GM10847 (cell line): ENCODE results near the gene RAI1.

ENCODE experiments used
- POLR2A ChIP-seq: IDR thresholded peaks from 2 replicates; pipeline ENCODE4 v1.6.1; 2011; ENCODE audit not compliant: insufficient read length; ENCODE audit errors: extremely low read depth

The RAI1 gene

GRCh38 chr17:17783116-17783824 is 102.0 kb downstream of the RAI1 start:
- no peak for TF ChIP-seq POLR2A

DNA sequence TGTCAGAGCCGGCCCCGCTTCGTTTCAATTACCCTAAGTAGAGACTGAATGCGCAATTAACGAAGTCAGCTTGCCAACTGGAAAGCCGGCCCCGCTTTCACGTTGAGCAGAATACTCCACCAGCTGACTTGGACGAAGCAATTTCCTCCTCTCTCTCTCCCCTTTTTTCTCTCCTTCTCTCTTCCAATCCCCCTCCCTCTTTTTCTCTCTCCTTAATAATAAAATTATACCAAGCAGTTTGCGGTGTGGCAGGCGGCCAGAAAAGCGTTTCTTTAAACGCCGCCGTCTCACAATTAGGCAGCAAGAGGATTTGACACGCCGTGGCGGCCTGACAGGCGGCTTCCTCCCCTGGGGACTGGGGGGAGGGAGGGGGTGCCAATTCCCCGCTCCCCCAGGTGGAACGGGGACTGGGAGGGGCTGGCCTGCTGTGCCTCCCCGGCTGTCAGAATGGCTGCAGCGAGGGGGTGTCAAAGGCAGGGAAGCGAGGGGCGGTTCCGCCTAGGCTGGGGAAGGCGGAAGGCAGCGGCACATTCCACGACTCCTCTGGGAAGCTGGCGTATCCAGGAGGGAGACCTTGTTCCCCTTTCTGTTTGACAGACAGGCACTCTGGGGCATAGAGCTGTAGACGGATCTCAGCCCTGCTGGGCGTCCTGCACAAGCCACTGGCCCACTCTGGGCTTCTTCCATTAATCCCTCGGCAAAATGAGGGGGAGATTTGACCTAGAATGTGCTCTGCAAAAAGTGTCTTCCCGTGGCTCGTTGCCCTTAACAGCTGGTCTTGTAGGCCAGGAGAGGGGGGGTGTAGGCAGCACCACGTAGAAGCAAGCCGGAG is 102.8 kb downstream of the RAI1 start:
- no peak for TF ChIP-seq POLR2A

GRCh38 chr17:17784657-17785267 is 103.5 kb downstream of the RAI1 start:
- no peak for TF ChIP-seq POLR2A

GRCh38 chr17:17785407-17785806 is 104.1 kb downstream of the RAI1 start:
- no peak for TF ChIP-seq POLR2A

DNA sequence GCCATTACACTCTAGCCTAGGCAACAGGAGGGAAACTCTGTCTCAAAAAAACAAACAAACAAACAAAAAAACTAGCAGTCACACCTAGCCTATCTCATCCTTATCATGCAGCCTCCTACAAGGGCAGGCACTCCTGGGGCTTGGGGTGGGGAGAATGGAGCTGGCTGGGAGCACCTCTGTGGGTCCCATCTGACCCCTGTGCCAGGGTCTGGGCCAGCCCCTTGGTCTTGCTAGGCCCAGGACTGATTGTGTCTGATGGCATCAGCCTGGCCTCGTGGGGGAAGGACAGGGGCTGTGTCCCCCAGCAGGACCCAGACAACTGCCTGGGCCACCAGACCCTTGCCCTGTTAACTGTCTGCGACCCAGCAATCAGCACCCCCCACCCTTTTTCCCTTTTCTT is 105.7 kb downstream of the RAI1 start:
- no peak for TF ChIP-seq POLR2A

DNA sequence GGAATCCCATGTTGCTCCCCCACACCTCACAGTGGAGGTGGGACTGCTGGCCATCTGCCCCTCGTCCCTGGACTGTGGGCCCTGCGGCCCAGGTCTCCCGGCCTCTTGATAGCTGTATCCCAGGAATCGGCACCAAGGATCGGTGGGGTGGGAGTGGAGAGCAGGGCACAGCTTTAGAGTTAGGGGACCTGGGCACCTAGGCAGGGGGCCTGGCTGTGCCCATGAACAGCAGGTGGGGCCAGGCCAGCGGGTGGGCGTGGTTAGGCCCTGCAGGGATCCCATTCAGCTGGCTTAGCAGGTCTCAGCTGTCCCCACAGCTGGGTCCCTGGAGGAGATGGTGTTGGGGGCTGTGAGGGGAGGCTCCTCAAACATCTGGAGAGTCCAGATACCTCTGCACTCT is 106.3 kb downstream of the RAI1 start:
- no peak for TF ChIP-seq POLR2A

DNA sequence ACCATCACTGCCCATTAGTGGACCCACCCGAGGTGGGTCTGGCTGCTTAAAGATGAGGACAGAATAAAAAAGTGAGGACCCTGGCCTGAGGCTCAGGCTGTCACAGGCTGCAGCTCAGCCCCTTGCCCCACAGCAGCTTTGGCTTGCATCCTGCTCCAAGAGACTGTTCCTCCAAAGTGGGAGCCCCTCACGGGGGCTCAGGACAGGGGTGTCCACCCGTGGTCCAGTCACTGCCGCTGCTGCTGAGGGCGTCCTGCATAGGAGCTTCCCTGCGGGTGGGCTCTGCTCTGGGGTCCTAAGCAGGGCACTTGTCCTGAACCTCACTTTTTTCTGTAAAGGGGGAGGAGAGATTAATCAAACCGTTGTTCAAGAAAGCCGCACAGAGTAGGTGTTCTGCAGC is 107.7 kb downstream of the RAI1 start:
- TF ChIP-seq POLR2A, result no peak

DNA sequence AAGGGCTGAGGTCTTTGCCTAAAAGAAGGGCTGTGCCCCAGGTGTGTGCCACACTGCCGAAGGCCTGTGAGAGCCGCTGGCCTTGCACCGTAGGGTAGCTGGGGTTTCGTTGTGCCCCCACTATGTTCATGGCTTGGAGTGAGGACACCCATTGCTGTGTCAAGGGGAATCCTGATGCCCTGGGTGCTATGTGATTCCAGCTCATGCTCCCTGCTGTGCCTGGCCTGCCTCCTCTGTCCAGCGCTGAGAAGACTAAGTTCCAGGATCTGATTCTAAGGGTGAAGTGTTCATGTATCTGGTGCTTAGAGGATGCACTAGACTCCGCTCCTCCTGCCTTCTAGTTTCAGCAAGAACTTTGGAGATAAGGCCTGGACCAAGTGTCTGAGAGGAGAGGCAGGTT is 108.2 kb downstream of the RAI1 start:
- no peak for TF ChIP-seq POLR2A

DNA sequence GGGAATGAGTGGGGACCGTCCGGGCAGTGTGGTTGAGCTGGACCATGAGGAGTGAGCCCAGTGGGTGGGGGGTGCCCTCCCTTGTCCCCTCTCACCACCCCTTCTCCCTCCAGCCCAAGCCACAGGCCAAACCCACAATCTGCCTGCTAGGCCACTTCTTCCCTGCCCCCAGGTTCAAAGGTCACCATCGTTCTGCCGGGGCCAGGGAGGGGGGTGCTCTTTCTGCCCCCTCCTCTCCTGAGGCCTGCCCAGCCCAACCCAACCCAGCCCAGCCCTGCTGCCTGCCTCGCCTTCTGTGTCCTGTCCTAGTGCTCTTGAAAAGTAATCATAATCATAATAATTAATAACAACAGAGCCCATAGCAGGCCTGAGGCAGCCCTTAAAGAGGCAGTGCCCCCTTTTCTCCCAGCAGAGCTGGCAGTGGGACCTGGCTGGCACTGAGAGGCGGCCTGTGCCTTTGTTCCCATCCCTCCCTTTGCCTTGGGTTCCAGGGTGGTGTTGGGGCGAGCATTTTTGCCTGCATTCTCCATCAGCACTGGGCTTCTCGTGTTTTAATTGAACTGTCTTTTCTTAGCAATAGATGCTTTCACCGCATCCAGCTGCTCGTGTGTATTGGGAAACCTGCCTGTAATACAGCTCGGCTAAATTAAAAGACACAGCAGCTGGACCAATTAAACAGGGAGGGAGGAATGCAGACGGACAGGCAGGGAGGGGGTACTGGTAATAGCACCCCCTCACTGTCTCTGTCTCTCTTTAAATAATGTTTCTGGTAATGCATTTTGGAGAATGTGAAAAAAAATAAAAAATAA is 108.8 kb downstream of the RAI1 start:
- no peak for TF ChIP-seq POLR2A

GRCh38 chr17:17790637-17791464 is 109.6 kb downstream of the RAI1 start:
- TF ChIP-seq POLR2A, result no peak

- TF ChIP-seq POLR2A, result no peak
Observed at GRCh38 chr17:17792037-17792550, 110.8 kb downstream of the RAI1 start.

GRCh38 chr17:17792551-17793377 is 111.5 kb downstream of the RAI1 start:
- TF ChIP-seq POLR2A, result no peak
